Left lung (tissue), 10 donors: ENCODE data around the gene IGFBP7. TPM values are rescaled to one million over a fixed set of nuclear protein-coding genes. Genes with fewer than 3 reads are reported as not detected.

Experiments
- ATAC-seq: fragments of 200-7000 bp; cut with Tn5 transposase; one replicate; pipeline ENCODE4 v1.9.1; 2020; ENCODE audit warnings: moderate library complexity
- DNase-seq, 4 donors: peaks; one replicate each; pipeline ENCODE4 v3.0.0-alpha.2; 2013 to 2020
- H3K27ac ChIP-seq, 2 donors: fragments of 200-600 bp; sonication (generic) in 1 of 2; one replicate each; pipeline versions ENCODE4 v1.5.0 to v1.8.0; 2020 to 2021
- H3K27me3 ChIP-seq, 2 donors: fragments of 200-600 bp; sonication (generic) in 1 of 2; one replicate each; pipeline versions ENCODE4 v1.5.0 to v1.8.0; 2020 to 2021
- H3K36me3 ChIP-seq, 2 donors: fragments of 200-600 bp; sonication (generic) in 1 of 2; one replicate each; pipeline versions ENCODE4 v1.5.0 to v1.8.0; 2020 to 2021
- H3K4me1 ChIP-seq, 2 donors: fragments of 200-600 bp; one replicate each; pipeline ENCODE4 v1.8.0; 2021
- H3K4me3 ChIP-seq, 2 donors: fragments of 200-600 bp; sonication (generic) in 1 of 2; one replicate each; pipeline versions ENCODE4 v1.5.0 to v1.8.0; 2020 to 2021; ENCODE audit warnings: mild to moderate bottlenecking in 1 of 2
- H3K9me3 ChIP-seq, 2 donors: fragments of 200-600 bp; sonication (generic) in 1 of 2; one replicate each; pipeline versions ENCODE4 v1.5.0 to v1.8.0; 2020 to 2021
- CTCF ChIP-seq, 2 donors: fragments of 200-600 bp; sonication (generic) in 1 of 2; IDR thresholded peaks; one replicate each; pipeline versions ENCODE4 v1.5.0 to v1.8.0; 2021; ENCODE audit warnings: antibody characterized with exemption in 2 of 2
- intact Hi-C, 2 donors: fragments of 100-400 bp; cut with DNase I; formaldehyde crosslinking; loops; one replicate each; pipeline versions ENCODE4 v1.11.2 to v1.14.2; 2022
- polyA plus RNA-seq, 6 donors: library from polyadenylated mRNA; unstranded; fragments of 120-200 nt; gene quantifications; one replicate each; pipeline ENCODE4 v1.2.1, GENCODE V29; 2013; ENCODE audit not compliant: insufficient read length in 6 of 6
- total RNA-seq, 2 donors: library from RNA; stranded (reverse); fragmentation: NEBNext Ultra II Directional; extraction: Animal tissue kit (Norgen Biotek cat#: 25700); gene quantifications; one replicate each; pipeline ENCODE4 v1.2.1, GENCODE V29; 2021
- donor health status: DM: no; HTN: yes; CAD: no.
- donor health status: DM: no; HTN: no; CAD: no.

IGFBP7 gene
- total and polyA plus RNA-seq, 8 donors: 235 to 527 (median 284) TPM

DNA sequence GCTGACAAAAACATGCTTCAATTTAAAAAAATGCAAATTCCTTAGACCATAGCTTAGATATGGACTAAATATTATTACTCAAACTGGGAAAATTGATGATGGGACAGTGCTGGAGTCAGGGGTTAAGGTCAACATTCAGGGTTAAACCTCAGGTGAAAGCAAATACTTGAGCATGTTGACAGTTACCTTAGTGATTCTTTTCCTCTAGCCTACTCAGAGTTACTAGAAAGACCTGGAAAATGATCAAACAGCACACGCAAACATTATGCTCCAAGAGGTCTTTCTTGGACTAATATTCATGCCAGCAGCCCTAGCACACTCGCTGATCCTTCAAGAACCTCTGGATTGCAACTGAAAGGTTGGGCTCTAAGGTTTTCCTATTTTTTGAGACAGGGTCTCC, 10.8 kb downstream of the IGFBP7 start:
- peak; percentile 37 for ATAC-seq
- Histone ChIP-seq H3K4me3 (no peak overlapping the region), H3K27me3 (no peaks in the 10 kb centered on the region), H3K36me3 (no peaks in the 10 kb centered on the region), H3K4me1 (peaks cover 15 to 20% of the 10 kb centered on the region in 2 donors), H3K9me3 (no peaks in the 10 kb centered on the region), H3K27ac (peak overlapping the region in 1 of 2 donors; percentile 35)
- intact Hi-C loops: no loop called here
- no peak for DNase-seq
- no peak for TF ChIP-seq CTCF (IDR thresholded peaks at IDR 0.05)

DNA sequence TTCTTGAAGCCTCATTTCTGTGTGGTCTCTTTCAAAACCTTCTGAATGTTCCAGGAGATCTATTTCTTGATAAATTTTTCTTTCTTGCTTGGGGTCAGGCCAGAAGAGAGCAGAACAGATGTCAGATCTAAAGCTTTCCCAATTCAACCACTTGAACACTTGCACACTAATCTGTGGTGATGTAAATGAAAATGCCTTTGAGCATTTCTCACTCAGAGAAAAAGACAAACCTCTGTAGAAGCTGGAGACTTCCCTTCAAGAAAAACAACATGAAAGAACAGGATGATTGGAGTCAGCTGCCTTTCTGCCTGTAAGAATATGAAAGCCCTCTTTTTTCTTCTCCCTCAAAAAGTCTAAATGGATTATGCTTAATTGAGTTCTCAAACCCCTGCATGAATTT, 11.2 kb downstream of the IGFBP7 start:
- DNase-seq (no peak), ATAC-seq (peak; percentile 12)
- peaks cover 15 to 20% of the 10 kb centered on the region in 2 donors for H3K4me1 ChIP-seq
- peak overlapping the region in 1 of 2 donors; percentile 35 for H3K27ac ChIP-seq
- no peak overlapping the region for H3K4me3 ChIP-seq
- no peaks in the 10 kb centered on the region for H3K9me3 ChIP-seq
- H3K36me3 ChIP-seq: no peaks in the 10 kb centered on the region
- H3K27me3 ChIP-seq: no peaks in the 10 kb centered on the region
- intact Hi-C loops: no loop called here
- no peak for TF ChIP-seq CTCF (IDR thresholded peaks at IDR 0.05)

- no peak overlapping the region for H3K4me3 ChIP-seq
- H3K27me3 ChIP-seq: no peaks in the 10 kb centered on the region
- peaks cover 15 to 20% of the 10 kb centered on the region in 2 donors for H3K4me1 ChIP-seq
- DNase-seq (no peak), ATAC-seq (no peak)
- no peaks in the 10 kb centered on the region for H3K9me3 ChIP-seq
- H3K27ac ChIP-seq: no peak overlapping the region
- H3K36me3 ChIP-seq: no peaks in the 10 kb centered on the region
- TF ChIP-seq CTCF (IDR thresholded peaks at IDR 0.05): no peak
- intact Hi-C loops: no loop called here
Measured at GRCh38 chr4:57098415-57098814, 11.8 kb downstream of the IGFBP7 start.

- Histone ChIP-seq H3K4me3 (no peak overlapping the region), H3K9me3 (no peaks in the 10 kb centered on the region), H3K27ac (no peak overlapping the region), H3K4me1 (peaks cover 13 to 14% of the 10 kb centered on the region in 2 donors), H3K27me3 (no peaks in the 10 kb centered on the region), H3K36me3 (no peaks in the 10 kb centered on the region)
- no peak for TF ChIP-seq CTCF (IDR thresholded peaks at IDR 0.05)
- ATAC-seq (no peak), DNase-seq (no peak)
- intact Hi-C loops: no loop called here
Measured at GRCh38 chr4:57097711-57098110, 12.5 kb downstream of the IGFBP7 start.

DNA sequence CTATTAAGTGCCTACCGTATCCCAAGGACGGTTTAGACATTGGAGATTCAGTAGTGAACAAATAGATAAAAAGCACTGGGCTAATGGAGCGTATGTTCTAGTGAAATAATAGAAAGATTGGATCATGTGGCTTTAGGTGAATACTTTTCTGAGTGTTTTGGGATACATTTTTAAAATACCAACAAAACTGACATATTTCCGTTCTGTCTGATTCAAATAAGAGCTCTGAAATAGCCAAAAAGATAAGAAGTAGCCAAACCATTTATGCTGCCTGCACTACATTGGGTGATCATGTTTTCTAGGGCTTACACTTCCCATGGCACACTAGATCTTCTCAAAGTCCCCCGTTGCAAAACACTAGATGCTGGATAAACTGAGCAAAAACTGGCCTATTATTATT, 14.2 kb downstream of the IGFBP7 start:
- H3K36me3 ChIP-seq: no peaks in the 10 kb centered on the region
- H3K27me3 ChIP-seq: no peaks in the 10 kb centered on the region
- TF ChIP-seq CTCF (IDR thresholded peaks at IDR 0.05): no peak
- peaks cover 18 to 21% of the 10 kb centered on the region in 2 donors for H3K4me1 ChIP-seq
- DNase-seq (no peak), ATAC-seq (no peak)
- H3K4me3 ChIP-seq: no peak overlapping the region
- no peak overlapping the region for H3K27ac ChIP-seq
- H3K9me3 ChIP-seq: no peaks in the 10 kb centered on the region
- intact Hi-C loops: no loop called here
